Astrocyte (in vitro differentiated cells and primary cell): ENCODE data around the gene SH3RF2. TPM values are rescaled to one million over a fixed set of nuclear protein-coding genes. Genes with fewer than 3 reads are reported as not detected.

Source experiments
- DNase-seq: peaks from one replicate; pipeline ENCODE4 v3.0.0-alpha.2; 2010; ENCODE audit warnings: low read depth
- FAIRE-seq: peaks from 2 replicates; lab custom pipeline; 2011; peaks lifted over from hg19 to GRCh38; lab: Jason Lieb, UNC
- H2AFZ ChIP-seq: 2 replicates; pipeline ENCODE4 v1.6.0; 2012; ENCODE audit warnings: low read depth, low read length, inconsistent platforms
- H3K27ac ChIP-seq: 2 replicates; pipeline ENCODE4 v1.5.1; 2011; ENCODE audit warnings: low read depth, low read length, inconsistent platforms
- H3K27me3 ChIP-seq: 2 replicates; pipeline ENCODE4 v1.6.0; 2011; ENCODE audit warnings: low read length, inconsistent platforms; ENCODE audit not compliant: insufficient read depth
- H3K36me3 ChIP-seq: 2 replicates; pipeline ENCODE4 v1.5.1; 2011; ENCODE audit warnings: low read length, inconsistent platforms; ENCODE audit not compliant: insufficient read depth
- H3K4me1 ChIP-seq: 2 replicates; pipeline ENCODE4 v1.5.1; 2011; ENCODE audit warnings: low read length, inconsistent platforms; ENCODE audit not compliant: insufficient read depth
- H3K4me2 ChIP-seq: 2 replicates; pipeline ENCODE4 v1.6.0; 2012; ENCODE audit warnings: low read length, inconsistent platforms
- H3K4me3 ChIP-seq: 2 replicates; pipeline ENCODE4 v1.5.1; 2011; ENCODE audit warnings: low read depth, mild to moderate bottlenecking, low read length, inconsistent platforms; ENCODE audit not compliant: insufficient read depth
- H3K79me2 ChIP-seq: 2 replicates; pipeline ENCODE4 v1.6.0; 2012; ENCODE audit warnings: mild to moderate bottlenecking, low read length, inconsistent platforms; ENCODE audit not compliant: insufficient read depth
- H3K9ac ChIP-seq: 2 replicates; pipeline ENCODE4 v1.6.0; 2012; ENCODE audit warnings: mild to moderate bottlenecking, low read length, inconsistent platforms
- H3K9me3 ChIP-seq: 2 replicates; pipeline ENCODE4 v1.5.1; 2012; ENCODE audit warnings: low read depth, mild to moderate bottlenecking, low read length, inconsistent platforms; ENCODE audit not compliant: insufficient read depth
- H4K20me1 ChIP-seq: 2 replicates; pipeline ENCODE4 v1.6.0; 2012; ENCODE audit warnings: low read length, inconsistent platforms; ENCODE audit not compliant: insufficient read depth
- H3K27ac Mint-ChIP-seq: one replicate; pipeline ENCODE4 v1.8.0; 2021; ENCODE audit warnings: mild to moderate bottlenecking, mixed read lengths; ENCODE audit not compliant: unreplicated experiment
- H3K27me3 Mint-ChIP-seq: one replicate; pipeline ENCODE4 v1.8.0; 2021; ENCODE audit warnings: low read depth, mixed read lengths; ENCODE audit not compliant: unreplicated experiment
- H3K36me3 Mint-ChIP-seq: one replicate; pipeline ENCODE4 v1.8.0; 2021; ENCODE audit warnings: low read depth, mixed read lengths; ENCODE audit not compliant: unreplicated experiment
- H3K4me1 Mint-ChIP-seq: one replicate; pipeline ENCODE4 v1.8.0; 2021; ENCODE audit warnings: low read depth, mixed read lengths; ENCODE audit not compliant: unreplicated experiment
- H3K4me3 Mint-ChIP-seq: one replicate; pipeline ENCODE4 v1.8.0; 2021; ENCODE audit warnings: mild to moderate bottlenecking, moderate library complexity, mixed read lengths; ENCODE audit not compliant: unreplicated experiment
- H3K9me3 Mint-ChIP-seq: one replicate; pipeline ENCODE4 v1.8.0; 2021; ENCODE audit warnings: mild to moderate bottlenecking, mixed read lengths; ENCODE audit not compliant: unreplicated experiment
- EZH2 ChIP-seq: IDR thresholded peaks from 2 replicates; pipeline ENCODE4 v1.6.1; 2012; ENCODE audit warnings: mild to moderate bottlenecking, low read length, inconsistent platforms; ENCODE audit not compliant: insufficient read depth
- total RNA-seq: library from RNA; stranded (reverse); gene quantifications from 2 replicates; pipeline ENCODE4 v1.2.1, GENCODE V29; 2021
- TF ChIP-seq, protein P1 (sequence below): IDR thresholded peaks from 2 replicates; pipeline ENCODE4 v1.5.1; 2011; ENCODE audit warnings: low read depth, mild to moderate bottlenecking, inconsistent platforms, low read length, moderate library complexity; ENCODE audit not compliant: insufficient read depth

Gene SH3RF2
- total RNA-seq, 1 donor from 2014 or later = 12.3 TPM

DNA sequence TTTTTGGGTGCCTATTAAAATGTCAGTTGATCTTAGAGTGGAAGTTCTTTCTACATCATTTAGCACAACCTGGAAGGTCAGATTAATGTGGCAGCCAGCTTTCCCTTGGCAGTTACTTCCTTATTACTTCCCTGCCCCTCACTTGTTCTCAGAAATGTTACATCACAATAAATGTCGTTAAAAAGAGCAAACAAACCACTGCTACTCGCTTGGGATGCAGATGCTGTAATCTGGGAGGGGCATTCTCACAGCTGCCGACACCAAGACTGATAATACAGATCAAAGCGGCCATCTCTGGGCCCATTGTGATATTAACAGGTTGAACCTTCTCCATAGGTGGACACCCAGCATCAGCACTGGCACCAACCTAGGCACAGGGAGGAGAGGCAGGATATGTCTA, 139.7 kb downstream of the SH3RF2 start:
- Histone ChIP-seq H3K27ac (no peak overlapping the region), H3K79me2 (no peaks in the 10 kb centered on the region), H3K36me3 (no peaks in the 10 kb centered on the region), H2AFZ (no peak overlapping the region), H3K9me3 (no peaks in the 10 kb centered on the region), H3K9ac (no peak overlapping the region), H3K4me1 (no peaks in the 10 kb centered on the region), H3K4me3 (no peak overlapping the region), H4K20me1 (no peaks in the 10 kb centered on the region), H3K27me3 (peaks cover 2% of the 10 kb centered on the region), H3K4me2 (no peak overlapping the region)
- H3K27me3 Mint-ChIP-seq = peaks cover 4% of the 10 kb centered on the region
- TF ChIP-seq EZH2 = no peak
- TF ChIP-seq, protein P1, sequence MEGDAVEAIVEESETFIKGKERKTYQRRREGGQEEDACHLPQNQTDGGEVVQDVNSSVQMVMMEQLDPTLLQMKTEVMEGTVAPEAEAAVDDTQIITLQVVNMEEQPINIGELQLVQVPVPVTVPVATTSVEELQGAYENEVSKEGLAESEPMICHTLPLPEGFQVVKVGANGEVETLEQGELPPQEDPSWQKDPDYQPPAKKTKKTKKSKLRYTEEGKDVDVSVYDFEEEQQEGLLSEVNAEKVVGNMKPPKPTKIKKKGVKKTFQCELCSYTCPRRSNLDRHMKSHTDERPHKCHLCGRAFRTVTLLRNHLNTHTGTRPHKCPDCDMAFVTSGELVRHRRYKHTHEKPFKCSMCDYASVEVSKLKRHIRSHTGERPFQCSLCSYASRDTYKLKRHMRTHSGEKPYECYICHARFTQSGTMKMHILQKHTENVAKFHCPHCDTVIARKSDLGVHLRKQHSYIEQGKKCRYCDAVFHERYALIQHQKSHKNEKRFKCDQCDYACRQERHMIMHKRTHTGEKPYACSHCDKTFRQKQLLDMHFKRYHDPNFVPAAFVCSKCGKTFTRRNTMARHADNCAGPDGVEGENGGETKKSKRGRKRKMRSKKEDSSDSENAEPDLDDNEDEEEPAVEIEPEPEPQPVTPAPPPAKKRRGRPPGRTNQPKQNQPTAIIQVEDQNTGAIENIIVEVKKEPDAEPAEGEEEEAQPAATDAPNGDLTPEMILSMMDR = no peak
- no peak for FAIRE-seq
- no peak for DNase-seq
- peaks cover 8% of the 10 kb centered on the region for H3K4me1 Mint-ChIP-seq
- H3K27ac Mint-ChIP-seq = no peak overlapping the region
- H3K9me3 Mint-ChIP-seq = peaks cover 2% of the 10 kb centered on the region
- H3K36me3 Mint-ChIP-seq = peaks cover 3% of the 10 kb centered on the region
- H3K4me3 Mint-ChIP-seq = no peak overlapping the region

DNA sequence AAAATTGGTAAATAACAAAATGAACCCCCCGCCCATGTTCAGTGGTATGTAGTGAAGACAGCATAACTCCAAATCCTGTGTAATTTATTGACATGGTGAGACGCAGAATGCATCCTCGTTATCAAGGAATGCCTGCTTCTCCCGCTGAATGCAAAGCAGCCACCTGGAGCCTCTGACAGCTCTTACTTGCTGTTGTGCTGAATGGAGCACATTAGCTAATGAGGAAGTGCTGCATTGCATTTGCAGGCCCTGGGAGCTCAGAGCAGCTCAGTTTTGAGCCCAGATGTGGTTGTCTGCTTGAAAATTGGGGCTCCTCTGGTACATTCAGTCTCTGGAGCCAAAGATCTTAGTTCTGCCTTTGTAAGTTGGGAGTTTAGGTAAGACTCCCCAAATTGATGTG, 140.1 kb downstream of the SH3RF2 start:
- Histone ChIP-seq H3K4me3 (no peak overlapping the region), H3K79me2 (no peaks in the 10 kb centered on the region), H4K20me1 (no peaks in the 10 kb centered on the region), H3K4me2 (no peak overlapping the region), H3K27ac (no peak overlapping the region), H3K9ac (no peak overlapping the region), H3K4me1 (no peaks in the 10 kb centered on the region), H3K36me3 (no peaks in the 10 kb centered on the region), H3K27me3 (peaks cover 2% of the 10 kb centered on the region), H3K9me3 (no peaks in the 10 kb centered on the region), H2AFZ (no peak overlapping the region)
- Mint-ChIP-seq H3K36me3 (peaks cover 3% of the 10 kb centered on the region), H3K4me3 (no peak overlapping the region), H3K27me3 (peaks cover 4% of the 10 kb centered on the region), H3K27ac (no peak overlapping the region), H3K4me1 (peaks cover 8% of the 10 kb centered on the region), H3K9me3 (peaks cover 2% of the 10 kb centered on the region)
- no peak for FAIRE-seq
- DNase-seq = no peak
- TF ChIP-seq, protein P1 = no peak
- TF ChIP-seq EZH2 = no peak

DNA sequence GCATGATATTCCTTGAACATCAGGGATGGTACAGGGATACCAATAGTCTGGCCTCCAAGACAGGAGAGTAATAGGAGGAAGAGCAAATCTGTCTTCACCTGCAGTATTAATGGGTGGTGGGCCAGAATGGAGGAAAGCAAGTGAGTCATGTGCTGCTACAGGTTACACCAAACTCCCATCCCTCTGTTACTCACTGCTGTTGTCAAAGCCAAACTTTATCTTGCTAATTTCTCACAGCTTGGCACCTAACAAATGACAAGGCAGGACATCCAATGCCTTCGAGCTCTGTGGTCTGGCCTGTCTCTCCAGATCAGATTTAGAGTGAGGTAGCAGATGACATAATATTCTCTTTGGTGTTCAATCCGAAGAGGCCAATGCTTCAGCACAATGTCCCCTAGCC, 142.2 kb downstream of the SH3RF2 start:
- no peak for DNase-seq

More for the DNA sequence above, 142.2 kb downstream of the SH3RF2 start:
- Histone ChIP-seq H3K36me3 (no peaks in the 10 kb centered on the region), H3K27me3 (peaks cover under 1% of the 10 kb centered on the region), H3K27ac (no peak overlapping the region), H3K9me3 (no peaks in the 10 kb centered on the region), H3K79me2 (no peaks in the 10 kb centered on the region), H3K4me3 (no peak overlapping the region), H2AFZ (no peak overlapping the region), H3K4me2 (no peak overlapping the region), H3K9ac (no peak overlapping the region), H3K4me1 (no peaks in the 10 kb centered on the region), H4K20me1 (no peaks in the 10 kb centered on the region)
- FAIRE-seq = no peak
- H3K4me1 Mint-ChIP-seq = peaks cover 5% of the 10 kb centered on the region
- no peaks in the 10 kb centered on the region for H3K36me3 Mint-ChIP-seq
- no peak for TF ChIP-seq EZH2
- TF ChIP-seq, protein P1 = no peak
- no peak overlapping the region for H3K4me3 Mint-ChIP-seq
- no peaks in the 10 kb centered on the region for H3K9me3 Mint-ChIP-seq
- H3K27ac Mint-ChIP-seq = no peak overlapping the region
- H3K27me3 Mint-ChIP-seq = peaks cover 4% of the 10 kb centered on the region
